GM12892 (cell line): ENCODE measurements around the gene ACSL1.

Source experiments
- POLR2A ChIP-seq: IDR thresholded peaks from 2 replicates; pipeline ENCODE4 v1.6.1; 2011; ENCODE audit warnings: low read depth, low read length, control low read depth
- POLR2AphosphoS5 ChIP-seq: IDR thresholded peaks from 2 replicates; pipeline ENCODE4 v1.6.1; 2011; ENCODE audit warnings: low read depth, low read length, control low read depth

GRCh38 chr4:184806711-184807110 lies 19.1 kb downstream of the ACSL1 start:
- TF ChIP-seq POLR2A (no peak), POLR2AphosphoS5 (no peak)
